HepG2 (cell line): ENCODE measurements around the gene DNTTIP2. TPM values are rescaled to one million over a fixed set of nuclear protein-coding genes. Genes with fewer than 3 reads are reported as not detected.

Experiments
- ADNP ChIP-seq: sonication (generic); formaldehyde crosslinking; IDR thresholded peaks from 2 replicates; pipeline ENCODE4 v1.4.0; 2020; ENCODE audit warnings: missing genetic modification reagents
- BATF2 ChIP-seq: sonication (generic); formaldehyde crosslinking; IDR thresholded peaks from 2 replicates; pipeline ENCODE4 v1.8.0; 2022; ENCODE audit warnings: mild to moderate bottlenecking, missing genetic modification reagents, moderate library complexity
- CENPX ChIP-seq: sonication (generic); formaldehyde crosslinking; IDR thresholded peaks from 2 replicates; pipeline ENCODE4 v1.9.0; 2021; ENCODE audit warnings: mild to moderate bottlenecking, missing genetic modification reagents, moderate library complexity
- CHD4 ChIP-seq: fragments of 200-600 bp; sonication (generic); IDR thresholded peaks from 2 replicates; pipeline ENCODE4 v1.7.0; 2017; ENCODE audit warnings: mild to moderate bottlenecking, low read length, borderline replicate concordance
- HMG20B ChIP-seq: conservative IDR thresholded peaks from 2 replicates; pipeline ENCODE4 v1.6.1; 2016; ENCODE audit warnings: missing genetic modification reagents, missing compliant biosample characterization
- IKZF4 ChIP-seq: sonication (generic); formaldehyde crosslinking; IDR thresholded peaks from 2 replicates; pipeline ENCODE4 v1.5.1; 2020; ENCODE audit warnings: borderline replicate concordance, mild to moderate bottlenecking, low read depth, missing genetic modification reagents; ENCODE audit errors: not compliant biosample characterization
- KDM6A ChIP-seq: IDR thresholded peaks from 2 replicates; pipeline ENCODE4 v1.6.1; 2016; ENCODE audit warnings: low read depth
- KLF15 ChIP-seq: sonication (generic); formaldehyde crosslinking; IDR thresholded peaks from 2 replicates; pipeline ENCODE4 v1.8.1; 2023; ENCODE audit warnings: borderline replicate concordance, mild to moderate bottlenecking, inconsistent platforms, missing genetic modification reagents, mixed read lengths
- MAFF ChIP-seq: IDR thresholded peaks from 2 replicates; pipeline ENCODE4 v1.6.1; 2011; ENCODE audit warnings: low read depth, low read length, improper control_type of control experiment
- MIXL1 ChIP-seq: IDR thresholded peaks from 2 replicates; pipeline ENCODE4 v1.6.1; 2016
- MTF1 ChIP-seq: sonication (generic); formaldehyde crosslinking; IDR thresholded peaks from 2 replicates; pipeline ENCODE4 v1.5.0; 2020; ENCODE audit warnings: missing genetic modification reagents
- NRL ChIP-seq: sonication (generic); formaldehyde crosslinking; IDR thresholded peaks from 2 replicates; pipeline ENCODE4 v1.5.0; 2020; ENCODE audit warnings: missing genetic modification reagents, mild to moderate bottlenecking, moderate library complexity, borderline replicate concordance
- PAWR ChIP-seq: sonication (generic); formaldehyde crosslinking; IDR thresholded peaks from 2 replicates; pipeline ENCODE4 v1.4.0; 2020; ENCODE audit warnings: missing genetic modification reagents, mild to moderate bottlenecking, borderline replicate concordance
- PHF5A ChIP-seq: IDR thresholded peaks from one replicate; pipeline ENCODE4 v1.6.1; 2018; ENCODE audit warnings: low read depth, missing genetic modification reagents; ENCODE audit not compliant: unreplicated experiment
- POLR2AphosphoS5 ChIP-seq: IDR thresholded peaks from 2 replicates; pipeline ENCODE4 v1.6.1; 2012; ENCODE audit warnings: low read depth, low read length
- PPARG ChIP-seq: conservative IDR thresholded peaks from 2 replicates; pipeline ENCODE4 v1.6.1; 2016; ENCODE audit warnings: missing biosample characterization, missing genetic modification reagents
- RFX1 ChIP-seq: fragments of 450-650 bp; IDR thresholded peaks from 2 replicates; pipeline ENCODE4 v1.6.1; 2017
- SRF ChIP-seq: IDR thresholded peaks from 2 replicates; pipeline ENCODE4 v1.6.1; 2011; ENCODE audit warnings: mild to moderate bottlenecking, low read depth, low read length, moderate library complexity
- THRA ChIP-seq: sonication (generic); formaldehyde crosslinking; IDR thresholded peaks from 2 replicates; pipeline ENCODE4 v1.4.0; 2020; ENCODE audit warnings: missing genetic modification reagents, borderline replicate concordance
- TRAFD1 ChIP-seq: sonication (generic); formaldehyde crosslinking; IDR thresholded peaks from 2 replicates; pipeline ENCODE4 v1.5.1; 2020; ENCODE audit warnings: missing genetic modification reagents, mild to moderate bottlenecking, borderline replicate concordance
- ZFAT ChIP-seq: sonication (generic); formaldehyde crosslinking; conservative IDR thresholded peaks from 2 replicates; pipeline ENCODE4 v1.8.1; 2023; ENCODE audit warnings: missing genetic modification reagents, inconsistent platforms
- ZGPAT ChIP-seq: IDR thresholded peaks from 2 replicates; pipeline ENCODE4 v1.6.1; 2016; ENCODE audit warnings: mild to moderate bottlenecking
- ZKSCAN1 ChIP-seq: fragments of 150-350 bp; IDR thresholded peaks from 2 replicates; pipeline ENCODE4 v1.6.1; 2014; ENCODE audit warnings: low read length
- ZKSCAN8 ChIP-seq: IDR thresholded peaks from 2 replicates; pipeline ENCODE4 v1.6.1; 2016; ENCODE audit warnings: borderline replicate concordance, missing genetic modification reagents, missing compliant biosample characterization
- ZNF343 ChIP-seq: sonication (generic); formaldehyde crosslinking; IDR thresholded peaks from 2 replicates; pipeline ENCODE4 v1.4.0; 2020; ENCODE audit warnings: mild to moderate bottlenecking, missing genetic modification reagents
- ZNF441 ChIP-seq: sonication (generic); formaldehyde crosslinking; IDR thresholded peaks from 2 replicates; pipeline ENCODE4 v1.7.0; 2021; ENCODE audit warnings: missing genetic modification reagents, borderline replicate concordance
- ZNF607 ChIP-seq: sonication (generic); formaldehyde crosslinking; IDR thresholded peaks from 2 replicates; pipeline ENCODE4 v1.5.1; 2020; ENCODE audit warnings: missing genetic modification reagents, mild to moderate bottlenecking, borderline replicate concordance
- polyA plus RNA-seq, 8 experiments: library from polyadenylated mRNA; depleted of rRNA in 3 of 8; stranded (reverse) in 7 of 8; unstranded in 1 of 8; fragments of >200 nt; fragmentation: Illumina TruSeq in 4 of 8; extraction: Trizol in 4 of 8; gene quantifications; 2 replicates each; pipeline versions ENCODE4 v1.2.1 to v1.2.3, GENCODE V29; 2011 to 2016; ENCODE audit warnings: low read depth in 4 of 8, missing spikeins in 1 of 8, mixed read lengths in 1 of 8; ENCODE audit not compliant: insufficient read depth in 1 of 8
- total RNA-seq, 5 experiments: library from RNA; depleted of rRNA; stranded (reverse); fragments of >200 nt; fragmentation: Illumina TruSeq; extraction: Trizol; gene quantifications; 2 replicates each; pipeline ENCODE4 v1.2.3, GENCODE V29; 2016; ENCODE audit warnings: low read depth in 1 of 5

DNTTIP2 gene
- total and polyA plus RNA-seq, 2 of the 13 experiments (the other 11 are each of a cell fraction or from before 2014, with no cell fraction given): 11.4 to 63.3 TPM

- TF ChIP-seq ZNF343 (CRISPR knock-in tag) (no peak), KLF15 (no peak), SRF (no peak), POLR2AphosphoS5 (no peak), ZKSCAN1 (peak; percentile 18; the same call in 1 of the 2 replicates), RFX1 (no peak), BATF2 (no peak), ZGPAT (CRISPR knock-in tag) (peak; percentile 90), ADNP (CRISPR knock-in tag) (peak; percentile 79; the same call in 1 of the 2 replicates), MAFF (no peak), CHD4 (no peak), PAWR (CRISPR knock-in tag) (no peak), MIXL1 (CRISPR knock-in tag) (peak; percentile 86), ZNF607 (peak; percentile 60; the same call in 1 of the 2 replicates), ZKSCAN8 (CRISPR knock-in tag) (peak; percentile 99), IKZF4 (CRISPR knock-in tag) (no peak), PPARG (CRISPR knock-in tag) (peak; percentile 59), HMG20B (peak; percentile 89), NRL (CRISPR knock-in tag) (no peak), PHF5A (CRISPR knock-in tag) (peak; percentile 44), MTF1 (no peak), KDM6A (peak; percentile 81), ZFAT (no peak), ZNF441 (CRISPR knock-in tag) (0 out of 2 replicates have a peak, but pooled peaks have one; percentile 22), THRA (CRISPR knock-in tag) (peak; percentile 35; the same call in 1 of the 2 replicates), TRAFD1 (CRISPR knock-in tag) (no peak), CENPX (CRISPR knock-in tag) (no peak)
These were observed 51.2 kb downstream of the DNTTIP2 start (continued) for GRCh38 chr1:93827633-93828366.
